HG03457 (cell line): Measurements from ENCODE around the gene A2M.

Experiments used
- ATAC-seq: cut with Tn5 transposase; IDR thresholded peaks from one replicate; pipeline ENCODE4 v1.9.1; 2021; ENCODE audit warnings: moderate number of reproducible peaks; ENCODE audit not compliant: unreplicated experiment

A2M gene

DNA sequence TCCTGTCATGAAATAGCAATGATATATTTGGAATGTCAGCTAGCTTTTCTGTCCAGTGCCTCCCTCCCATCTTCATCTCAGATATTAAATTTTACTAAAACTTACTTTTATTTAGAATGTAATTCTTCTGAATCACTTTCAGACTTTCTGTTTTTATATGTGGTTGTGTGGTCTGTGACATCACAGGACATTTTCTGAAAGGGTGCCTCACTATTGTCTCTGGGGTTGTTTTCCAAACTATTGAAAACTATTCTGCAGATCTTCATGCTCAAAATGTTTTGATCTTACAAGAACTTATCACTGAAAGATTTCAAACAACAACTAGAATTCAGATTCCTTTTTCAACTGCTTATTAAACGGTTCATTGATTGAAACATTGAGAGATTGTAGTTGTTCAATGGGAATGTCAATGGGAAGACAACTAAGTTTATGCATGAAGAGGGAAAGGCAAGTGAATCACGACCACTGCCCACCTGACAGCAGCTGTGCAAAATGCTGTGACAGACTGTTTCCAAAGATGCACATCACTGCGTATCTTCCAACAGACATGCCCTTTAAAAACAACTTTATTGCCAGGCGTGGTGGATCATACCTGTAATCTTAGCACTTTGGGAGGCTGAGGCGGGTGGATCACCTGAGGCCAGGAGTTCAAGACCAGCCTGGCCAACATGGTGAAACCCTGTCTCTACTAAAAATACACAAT, 75.1 kb downstream of the A2M start:
- ATAC-seq, result no peak

DNA sequence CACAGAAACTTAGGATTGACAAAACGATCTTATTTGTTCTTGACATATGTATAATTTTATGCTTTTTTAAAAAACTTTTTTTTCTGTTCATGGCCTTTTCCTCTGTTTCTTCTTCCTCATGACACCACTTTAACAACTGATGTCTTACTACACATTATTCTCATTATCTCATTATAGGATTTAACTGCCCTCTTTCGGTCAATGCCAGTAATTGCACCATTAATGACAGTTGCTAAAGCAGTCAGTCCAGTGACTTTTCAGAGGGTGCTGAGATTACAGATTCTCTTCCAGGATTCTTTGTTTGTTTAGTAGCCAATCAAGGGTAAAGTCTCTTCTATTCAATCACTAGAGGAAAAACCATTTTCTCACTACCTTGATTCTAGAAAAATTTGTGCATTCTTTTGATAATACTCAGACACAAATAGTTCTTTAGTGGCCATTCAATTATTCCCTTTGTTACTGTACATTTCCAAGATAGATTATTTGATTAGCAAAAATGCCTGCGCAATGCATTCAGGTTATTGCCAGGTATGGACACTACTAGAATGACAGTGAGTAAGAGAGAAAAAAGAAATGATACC, 76.2 kb downstream of the A2M start:
- ATAC-seq, result no peak

DNA sequence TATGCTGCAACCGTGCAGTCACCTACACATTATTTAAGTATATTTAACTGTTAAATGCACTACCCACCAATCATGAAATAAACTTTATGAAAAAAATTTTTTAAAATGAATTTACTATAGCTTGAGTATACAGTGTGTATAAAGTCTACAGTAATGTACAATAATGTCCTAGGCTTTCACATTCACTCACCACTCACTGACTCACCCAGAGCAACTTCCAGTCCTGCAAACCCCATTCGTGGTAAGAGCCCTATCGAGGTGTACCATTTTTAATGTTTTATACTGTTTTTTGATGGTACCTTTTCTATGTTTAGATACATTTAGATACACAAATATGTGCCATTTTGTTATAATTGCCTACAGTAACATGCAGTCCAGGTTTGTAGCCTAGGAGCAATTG, 78.3 kb downstream of the A2M start:
- ATAC-seq, result no peak

DNA sequence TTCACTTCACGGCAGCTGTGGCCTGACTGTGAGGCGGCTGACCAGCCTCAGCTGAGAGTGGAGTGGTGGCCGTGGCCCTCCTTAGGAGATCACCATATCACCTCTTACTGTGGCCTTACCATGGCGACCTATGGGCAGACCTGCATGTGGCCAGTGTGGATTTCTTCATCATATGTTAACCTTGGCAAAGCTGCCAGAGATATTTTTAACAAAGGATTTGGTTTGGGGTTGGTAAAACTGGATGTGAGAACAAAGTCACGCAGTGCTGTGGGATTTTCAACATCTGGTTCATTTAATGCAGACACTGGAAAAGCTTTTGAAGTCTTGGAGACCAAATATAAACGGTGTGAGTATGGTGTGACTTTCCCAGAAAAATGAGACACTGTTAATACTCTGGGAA, 79.5 kb downstream of the A2M start:
- ATAC-seq, result no peak

DNA sequence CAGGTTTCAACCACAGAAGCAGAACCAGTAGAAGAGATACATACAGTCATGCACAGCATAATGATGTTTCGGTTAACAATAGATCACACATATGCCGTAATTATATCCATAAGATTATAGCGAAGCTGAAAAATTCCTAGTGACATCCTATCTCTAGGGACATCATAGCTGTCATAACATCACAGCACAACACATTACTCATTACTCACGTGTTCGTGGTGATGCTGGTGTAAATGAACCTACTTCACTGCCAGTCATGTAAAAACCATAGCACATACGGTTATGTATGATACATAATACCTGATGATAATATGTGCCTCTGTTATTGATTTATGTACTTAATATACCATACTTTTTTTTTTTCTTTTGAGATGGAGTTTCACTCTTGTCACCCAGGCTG, 81.6 kb downstream of the A2M start:
- ATAC-seq, result no peak

DNA sequence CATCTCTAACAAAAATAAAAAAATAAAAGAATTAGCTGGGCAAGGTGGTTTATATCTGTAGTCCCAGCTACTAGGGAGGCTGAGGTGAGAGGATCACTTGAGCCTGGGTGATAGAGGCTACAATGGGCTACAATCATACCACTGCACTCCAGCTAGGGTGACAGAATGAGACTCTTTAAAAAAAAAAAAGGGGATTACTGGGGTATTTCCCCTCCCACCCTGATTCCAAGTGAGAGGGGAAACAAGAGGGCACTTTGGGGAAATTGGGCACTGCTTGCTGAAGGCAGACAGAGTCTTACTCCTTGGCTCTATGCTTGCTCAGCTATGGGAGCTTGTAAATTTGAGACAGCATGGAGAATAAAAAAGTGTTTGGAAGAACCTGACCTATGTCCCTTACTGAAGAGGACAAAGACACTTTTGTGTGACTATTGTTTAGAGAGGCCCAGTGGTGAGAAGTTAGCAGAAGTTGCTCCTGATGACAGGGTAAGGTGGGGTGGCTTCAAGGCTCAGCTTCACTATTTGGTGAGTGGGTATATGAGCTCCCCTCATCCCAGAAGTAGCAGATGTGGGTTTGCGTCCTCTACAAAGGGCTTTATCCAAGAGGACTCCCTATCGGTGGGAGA, 82.3 kb downstream of the A2M start:
- ATAC-seq, result no peak

DNA sequence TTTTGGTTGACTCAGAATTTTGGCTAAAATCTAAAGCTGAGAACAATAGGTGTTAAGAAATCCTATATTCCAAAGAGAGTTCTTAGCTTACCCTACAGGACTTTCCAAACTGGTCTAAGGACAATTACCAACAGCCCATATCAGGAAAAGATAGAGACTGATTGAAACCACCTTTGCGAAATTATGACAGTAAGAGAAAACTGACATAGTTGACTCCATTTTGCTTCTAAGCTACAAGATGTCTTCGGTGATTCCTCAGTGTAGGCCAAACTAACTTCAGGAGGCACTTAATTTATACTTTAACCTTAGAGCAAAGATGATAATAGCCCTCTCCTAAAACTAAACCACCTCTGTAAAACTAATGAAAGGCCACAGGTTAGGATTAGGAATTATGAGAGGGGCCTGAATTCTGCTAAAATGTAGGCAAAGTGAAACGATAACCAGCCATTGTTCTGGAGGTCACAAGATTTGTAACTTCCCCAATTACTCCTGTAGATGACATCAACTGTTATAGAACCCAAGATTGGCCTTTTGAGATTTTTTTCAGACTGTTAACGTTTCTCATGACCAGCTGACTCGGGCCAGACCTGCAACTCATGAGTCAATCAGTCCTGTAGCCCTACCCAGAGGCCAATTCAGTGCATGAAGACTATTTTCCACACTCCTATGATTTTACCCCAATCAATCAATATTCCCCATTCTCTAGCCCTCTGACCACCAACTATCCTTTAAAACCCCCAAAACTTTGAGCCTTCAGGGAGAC, 83.3 kb downstream of the A2M start:
- no peak for ATAC-seq

DNA sequence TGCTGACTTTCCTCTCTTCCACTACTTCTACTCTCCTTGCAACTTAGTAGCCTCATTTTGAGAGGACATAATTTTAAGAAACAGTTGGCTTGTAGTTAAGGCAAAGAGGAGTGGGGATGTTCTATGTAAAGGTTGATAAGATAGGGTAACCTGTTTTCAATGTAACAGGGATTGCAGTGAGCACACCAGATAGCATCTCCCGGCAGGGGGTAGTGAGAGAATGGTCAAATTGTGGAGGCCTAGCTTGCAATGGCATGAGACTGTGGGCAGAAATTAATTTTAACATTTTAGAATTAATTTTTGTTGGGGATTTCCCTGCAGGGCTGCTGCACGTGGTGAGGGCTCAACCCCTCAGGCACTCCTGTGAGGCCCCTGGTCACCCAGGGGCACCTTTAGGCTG, 84.9 kb downstream of the A2M start:
- ATAC-seq, result no peak

DNA sequence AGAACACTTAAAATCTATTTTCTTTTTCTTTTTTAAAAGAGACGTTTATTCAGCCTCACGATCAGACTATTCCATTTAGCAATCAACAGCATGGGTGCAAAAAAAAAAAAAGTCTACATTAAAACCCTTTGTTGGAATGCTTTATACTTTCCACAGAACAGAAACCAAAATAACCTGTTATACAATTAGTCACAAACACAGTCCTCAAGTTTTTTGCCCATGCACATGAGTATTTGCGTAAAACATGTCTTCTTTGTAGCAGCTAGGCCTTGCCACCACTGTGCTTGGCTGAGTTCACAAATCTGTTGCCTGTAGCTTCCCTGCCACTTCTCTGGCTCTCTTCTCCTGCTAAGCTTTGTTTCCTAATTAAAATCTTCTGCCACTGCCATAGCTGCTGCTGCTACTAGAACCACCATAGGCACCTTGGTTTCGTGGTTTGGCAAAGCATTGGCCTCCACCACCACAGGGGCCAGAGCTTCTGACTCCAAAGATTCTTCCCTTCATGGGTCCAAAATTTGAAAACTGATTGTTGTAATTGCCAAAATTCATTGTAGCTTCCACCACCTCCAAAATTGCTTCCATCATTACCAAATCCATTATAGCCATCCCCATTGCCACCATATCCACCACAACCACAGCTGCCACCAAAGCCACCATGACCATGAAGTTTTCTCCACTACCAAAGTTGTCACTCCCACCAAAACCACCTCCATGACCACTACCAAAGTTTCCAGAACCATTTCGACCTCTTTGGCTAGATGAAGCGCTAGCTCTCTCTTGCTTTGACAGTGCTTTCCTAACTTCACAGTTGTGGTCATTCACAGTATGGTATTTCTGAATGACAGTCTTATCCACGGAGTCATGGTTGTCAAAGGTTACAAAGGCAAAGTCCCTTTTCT, 88.3 kb downstream of the A2M start:
- no peak for ATAC-seq

DNA sequence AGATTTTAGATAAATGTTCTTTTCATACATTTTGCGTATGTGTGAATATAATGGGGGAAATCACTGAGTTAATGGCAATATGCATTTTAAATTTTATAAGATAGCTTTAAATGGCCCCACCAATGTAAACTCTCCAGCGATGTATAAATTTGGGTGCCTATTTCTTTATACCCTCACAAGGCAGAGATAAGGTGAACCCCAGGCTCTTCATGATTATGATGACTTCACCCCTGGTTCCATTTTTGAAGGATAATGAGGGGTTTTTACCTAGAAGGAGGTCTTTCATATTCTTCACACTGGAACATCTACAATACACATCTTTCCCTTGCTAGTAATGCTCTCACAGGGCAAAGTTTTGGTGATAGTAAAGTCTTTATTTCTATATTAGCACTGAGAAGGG, 91.2 kb downstream of the A2M start:
- ATAC-seq, result no peak

DNA sequence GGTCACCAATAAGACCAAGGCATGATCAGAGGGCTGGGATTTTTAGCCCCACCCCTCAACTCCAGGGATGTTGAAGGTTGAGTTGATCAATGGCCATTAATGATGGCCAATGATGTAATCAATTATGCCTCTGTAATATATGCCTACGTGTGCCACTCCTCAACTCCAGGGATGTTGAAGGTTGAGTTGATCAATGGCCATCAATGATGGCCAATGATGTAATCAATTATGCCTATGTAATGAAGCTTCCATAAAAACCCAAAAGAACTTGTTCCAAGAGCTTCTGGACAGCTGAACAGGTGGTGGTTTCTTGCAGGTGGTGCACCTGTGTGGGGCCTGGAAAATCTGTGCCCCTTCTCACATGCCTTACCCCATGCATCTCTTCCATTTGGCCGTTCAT, 93.1 kb downstream of the A2M start:
- no peak for ATAC-seq
